ENCODE measurements around the gene KCNF1.

KCNF1 gene, protein sequence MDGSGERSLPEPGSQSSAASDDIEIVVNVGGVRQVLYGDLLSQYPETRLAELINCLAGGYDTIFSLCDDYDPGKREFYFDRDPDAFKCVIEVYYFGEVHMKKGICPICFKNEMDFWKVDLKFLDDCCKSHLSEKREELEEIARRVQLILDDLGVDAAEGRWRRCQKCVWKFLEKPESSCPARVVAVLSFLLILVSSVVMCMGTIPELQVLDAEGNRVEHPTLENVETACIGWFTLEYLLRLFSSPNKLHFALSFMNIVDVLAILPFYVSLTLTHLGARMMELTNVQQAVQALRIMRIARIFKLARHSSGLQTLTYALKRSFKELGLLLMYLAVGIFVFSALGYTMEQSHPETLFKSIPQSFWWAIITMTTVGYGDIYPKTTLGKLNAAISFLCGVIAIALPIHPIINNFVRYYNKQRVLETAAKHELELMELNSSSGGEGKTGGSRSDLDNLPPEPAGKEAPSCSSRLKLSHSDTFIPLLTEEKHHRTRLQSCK

DNA sequence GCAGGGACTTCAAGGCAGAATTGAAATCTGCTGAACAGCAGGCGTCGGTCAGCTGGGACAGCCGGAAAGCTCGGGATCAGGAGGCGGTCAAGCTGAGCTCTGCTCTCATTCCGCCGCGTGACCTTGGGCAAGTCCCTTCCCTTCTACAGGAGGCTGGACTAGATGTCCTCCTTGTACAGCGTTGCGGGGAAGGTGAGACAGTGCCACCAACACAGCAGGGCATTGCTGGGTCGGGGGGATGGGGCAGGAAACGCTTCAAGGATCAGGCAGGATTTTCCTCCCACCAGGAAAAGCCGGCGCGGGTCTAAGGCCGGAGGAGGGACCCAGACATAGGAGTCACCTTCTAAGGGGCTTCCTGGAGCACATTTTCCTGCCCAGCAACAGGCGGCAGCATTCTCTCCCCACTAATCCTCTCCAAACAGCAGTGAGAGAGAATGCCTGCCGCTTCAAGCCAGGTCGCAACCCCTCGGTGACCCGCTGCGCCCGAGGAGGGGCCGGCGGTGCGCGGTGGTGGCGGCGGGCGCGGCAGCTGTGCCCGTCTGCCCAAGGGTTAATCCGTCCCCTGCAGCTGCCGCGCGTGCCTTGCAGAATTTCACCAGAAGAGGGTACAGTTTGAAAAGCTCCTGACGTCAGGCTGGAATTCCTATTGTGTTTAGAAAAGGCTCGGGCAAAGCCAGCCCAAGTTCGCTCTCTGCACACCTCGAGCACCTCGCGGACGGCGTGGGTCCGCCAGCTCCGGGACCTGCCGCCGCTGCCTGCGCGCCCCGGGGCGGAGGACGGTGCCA is at the start of gene KCNF1:
KCNF1 (plus strand) TSS at position 644 of the 785 bp plus-strand sequence. CDS start 493 bp downstream, outside the sequence.
- DNase-seq = no peak

DNA sequence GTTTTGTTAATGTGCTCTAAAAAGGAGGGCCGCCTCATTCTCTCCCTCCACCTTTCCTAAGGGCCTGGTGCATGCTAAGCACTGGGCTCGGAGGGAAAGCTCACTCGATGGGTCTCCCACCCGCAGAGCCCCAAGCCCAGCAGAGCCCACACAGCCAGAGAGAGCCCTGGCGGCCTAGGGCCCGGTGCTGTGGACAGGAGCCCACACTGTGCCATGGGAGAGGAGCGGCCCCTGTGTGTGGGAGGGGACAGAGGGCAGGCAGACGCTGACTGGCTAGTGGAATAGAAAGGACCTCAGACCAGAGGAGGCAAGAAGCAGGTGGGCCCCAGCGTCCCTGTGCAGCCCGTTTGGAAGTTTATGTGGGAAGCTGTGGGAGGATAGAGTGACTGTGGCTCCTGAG is 49.4 kb upstream of the KCNF1 start:
- DNase-seq = no peak

DNA sequence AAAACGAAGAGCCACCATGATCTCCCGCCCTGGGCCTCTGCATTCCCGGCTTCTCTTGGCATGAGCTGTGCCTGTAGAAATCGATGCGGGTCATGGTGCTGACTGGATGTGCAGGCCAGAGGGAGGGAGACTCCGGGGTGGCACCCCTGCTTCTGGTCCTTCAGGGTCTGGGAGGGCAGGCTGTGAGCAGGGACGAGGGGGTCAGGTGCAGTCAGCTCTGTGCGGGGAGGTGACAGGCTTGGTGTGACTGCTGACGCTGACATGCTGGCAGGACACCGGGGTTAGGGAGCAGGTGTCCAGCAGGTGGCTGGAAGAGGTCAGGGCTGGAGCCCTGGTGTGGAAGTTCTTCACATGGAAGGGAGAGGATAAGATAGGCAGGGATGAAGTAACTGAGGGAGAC is 48.7 kb upstream of the KCNF1 start:
- DNase-seq = no peak

DNA sequence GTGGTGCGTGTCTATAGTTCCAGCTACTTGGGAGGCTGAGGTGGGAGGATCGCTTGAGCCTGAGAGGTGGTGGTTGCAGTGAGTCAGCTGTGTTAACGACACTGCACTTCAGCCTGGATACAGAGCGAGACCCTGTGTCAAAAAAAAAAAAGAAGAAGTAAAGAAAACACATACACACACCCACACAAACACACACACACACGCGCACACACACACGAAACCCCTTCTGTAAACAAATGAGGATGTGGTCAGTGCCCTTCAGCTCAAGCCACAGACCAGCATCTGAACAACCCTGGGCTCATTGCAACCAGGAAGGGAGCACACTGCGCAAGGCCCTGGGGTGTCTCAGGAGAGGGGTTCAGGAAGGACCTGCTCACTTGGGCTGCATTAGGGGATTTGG is 47.9 kb upstream of the KCNF1 start:
- no peak for DNase-seq

DNA sequence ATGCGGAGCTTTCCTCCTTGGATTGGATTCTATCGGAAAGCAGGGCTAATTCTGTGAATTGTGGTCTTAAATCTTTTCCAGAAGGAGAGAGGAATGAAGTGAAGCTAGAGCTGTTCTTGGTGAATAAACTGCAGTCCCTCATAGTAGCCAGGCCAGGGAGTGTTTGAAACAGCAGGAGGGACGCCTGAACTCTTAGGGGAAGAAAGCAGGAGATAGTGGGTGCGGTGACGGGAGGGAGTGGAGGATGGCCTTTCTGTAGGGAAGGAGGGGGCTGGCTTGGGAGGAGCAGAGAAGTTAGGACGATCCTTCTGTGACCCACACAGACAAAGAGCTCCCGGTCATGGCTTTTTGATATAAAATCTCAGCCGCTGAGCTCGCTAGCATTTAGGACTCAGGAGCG is 47.5 kb upstream of the KCNF1 start:
- DNase-seq = no peak

DNA sequence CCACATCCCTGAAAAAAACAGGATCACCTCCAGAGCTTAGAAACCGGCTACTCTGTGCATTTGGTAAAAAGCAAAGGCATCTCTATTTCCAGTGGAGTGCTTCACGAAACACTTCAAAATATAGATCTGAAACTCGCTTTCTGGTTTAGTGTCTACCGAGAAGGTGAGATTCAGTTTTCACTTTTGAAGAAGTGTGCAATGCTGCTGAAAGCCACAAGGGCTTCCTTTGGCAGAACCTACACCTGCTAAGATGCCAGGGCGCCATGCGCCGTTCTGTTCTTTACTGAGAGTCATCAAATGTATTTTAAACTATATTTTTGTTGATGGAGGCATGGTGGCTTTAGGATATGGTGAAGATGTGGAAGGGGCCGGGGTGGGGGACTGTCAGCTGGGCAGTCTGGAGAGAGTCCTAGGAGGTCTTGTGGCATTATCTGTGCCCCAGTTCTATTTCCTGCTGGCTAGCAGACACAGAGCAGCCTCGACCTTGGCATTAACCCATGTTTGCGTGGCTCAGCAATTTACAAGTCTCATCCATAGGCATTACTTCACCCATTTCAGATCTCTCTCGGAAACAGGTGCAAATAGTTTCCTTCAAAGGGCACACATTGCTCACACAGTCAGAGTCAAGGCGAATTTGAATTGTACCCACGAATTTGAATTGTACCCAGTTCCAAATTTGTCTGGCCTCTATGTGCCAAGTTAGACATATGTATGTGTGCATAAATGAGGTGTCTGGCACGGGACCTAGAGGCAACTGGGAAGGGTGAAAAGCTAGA is 46.7 kb upstream of the KCNF1 start:
- peak; percentile 16 for DNase-seq

DNA sequence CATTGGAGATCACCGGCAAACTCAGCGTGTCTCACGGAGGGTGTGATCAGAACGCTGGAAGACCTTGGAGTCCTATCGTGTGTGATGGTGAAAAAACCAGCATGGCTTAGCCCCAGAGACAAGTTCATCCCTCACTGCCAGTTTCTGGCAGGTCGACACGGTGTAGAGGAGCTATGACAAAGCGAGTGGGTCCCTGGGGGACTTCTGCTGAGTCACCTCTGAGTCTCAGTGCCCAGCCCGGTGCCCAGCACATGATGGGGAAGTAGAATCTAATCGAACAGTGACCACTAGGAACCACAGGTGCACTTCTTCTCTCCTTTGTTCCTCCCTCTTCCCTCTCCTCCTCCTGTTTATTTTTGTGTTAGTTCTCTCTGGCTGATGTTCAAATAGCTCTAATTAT is 45.9 kb upstream of the KCNF1 start:
- DNase-seq = no peak

DNA sequence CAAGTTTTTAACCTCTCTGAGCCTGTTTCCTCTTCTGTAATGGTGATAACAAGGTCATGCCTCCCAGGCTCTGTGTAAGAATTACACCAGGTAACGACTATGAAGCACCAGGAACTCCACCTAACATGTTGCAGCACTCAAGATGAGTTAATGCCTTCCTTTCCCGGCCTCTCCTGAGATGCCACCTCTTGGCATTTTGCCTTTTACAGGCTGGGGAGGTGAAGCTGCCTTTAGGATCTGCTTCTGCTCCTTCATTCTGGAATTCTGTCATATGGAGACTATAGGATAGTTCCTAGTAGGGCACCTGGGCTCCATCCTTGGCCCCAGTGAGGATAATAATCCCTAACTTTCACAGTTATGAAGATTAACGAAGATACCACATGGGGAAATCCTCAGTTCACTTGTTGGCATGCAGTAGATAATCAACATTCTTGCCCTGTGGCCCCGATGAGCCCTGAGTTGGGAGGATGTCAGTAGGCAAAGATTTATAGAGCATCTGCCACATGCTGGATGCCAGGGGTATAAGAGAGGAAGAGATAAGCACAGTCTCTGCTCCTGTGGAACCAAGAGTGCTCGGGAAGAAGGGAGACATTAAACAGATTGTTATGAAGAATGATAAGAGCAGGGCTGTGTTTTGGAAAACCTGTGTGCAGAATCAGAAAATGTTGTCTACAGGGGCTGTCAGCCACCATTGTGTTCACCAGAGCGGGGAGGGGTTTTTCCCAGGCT is 43.9 kb upstream of the KCNF1 start:
- DNase-seq = no peak

DNA sequence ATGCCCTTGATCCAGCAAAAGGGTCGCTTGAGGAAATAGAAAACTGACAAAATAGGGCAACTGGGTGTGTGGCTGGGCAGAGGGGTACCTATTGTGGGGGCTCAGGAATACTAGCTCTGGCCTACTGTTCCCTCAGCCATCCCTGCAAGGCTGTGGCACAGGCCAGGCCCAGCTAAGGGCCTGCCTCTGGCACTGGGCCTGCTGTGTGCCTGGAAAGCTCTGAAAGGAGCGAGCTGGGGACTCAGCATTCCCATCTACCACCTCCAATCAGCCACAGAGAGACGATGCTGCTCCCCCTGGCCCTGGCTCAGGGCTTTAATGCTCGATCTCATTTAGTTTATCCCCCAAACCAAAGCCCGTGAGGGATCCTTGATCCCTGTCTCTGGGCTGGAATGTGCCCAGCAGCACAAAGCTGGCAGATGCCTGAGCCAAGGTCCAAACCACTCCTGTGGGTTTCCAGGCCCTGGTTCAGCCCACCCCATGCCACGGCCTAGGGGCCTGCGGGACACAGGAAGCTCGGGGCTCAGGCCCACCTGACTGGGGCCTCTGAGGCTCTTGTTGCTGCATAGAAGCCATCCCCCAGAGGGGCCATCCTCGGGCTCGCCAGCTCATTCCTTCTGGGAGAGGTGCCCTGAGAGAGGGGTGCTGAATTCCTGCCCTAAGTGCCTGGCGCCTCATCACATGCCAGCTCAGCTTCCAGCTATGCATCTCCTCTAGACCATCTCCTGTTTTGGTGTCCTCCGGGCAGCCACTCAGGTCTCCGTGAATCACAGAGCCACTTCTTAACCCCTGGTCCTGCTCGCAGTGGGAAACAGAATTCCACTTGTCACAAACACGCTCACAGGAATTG is 43.0 kb upstream of the KCNF1 start:
- no peak for DNase-seq

DNA sequence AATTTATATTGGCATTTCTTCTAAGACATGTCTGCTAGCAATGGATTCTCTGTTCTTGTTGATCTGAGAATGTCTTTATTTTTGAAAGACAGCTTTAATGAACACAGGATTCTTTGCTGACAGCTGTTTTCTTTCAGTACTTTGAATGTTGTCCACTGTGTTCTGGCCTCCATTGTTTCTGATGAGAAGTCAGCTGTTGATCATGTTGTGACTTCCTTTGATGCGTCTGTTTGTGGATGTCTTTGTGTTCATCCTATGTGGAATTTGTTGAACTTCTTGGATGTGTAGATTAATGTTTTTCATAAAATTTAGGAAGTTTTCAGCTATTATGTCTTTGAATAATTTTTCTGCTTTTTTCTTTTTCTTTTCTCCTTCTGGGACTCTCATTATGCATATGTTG is 39.8 kb upstream of the KCNF1 start:
- DNase-seq = no peak

DNA sequence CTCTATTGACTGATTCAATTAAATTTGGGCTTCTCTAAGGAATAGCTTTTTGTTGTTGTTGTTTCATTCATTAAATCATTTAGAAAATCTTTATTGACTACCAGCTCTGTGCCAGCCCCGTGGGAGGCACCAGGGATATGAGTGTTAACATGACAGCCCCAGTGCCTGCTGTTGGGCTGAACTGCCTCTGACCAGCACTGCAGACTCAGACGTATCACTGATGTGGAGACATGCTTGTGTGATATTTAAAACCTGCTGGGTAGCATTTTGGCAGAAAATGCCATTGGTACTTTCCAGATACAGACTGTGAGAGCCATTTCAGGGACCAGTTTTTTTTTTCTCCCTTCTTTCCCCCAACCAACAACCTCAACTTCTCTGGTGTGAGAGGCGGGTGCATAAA is 38.6 kb upstream of the KCNF1 start:
- no peak for DNase-seq

DNA sequence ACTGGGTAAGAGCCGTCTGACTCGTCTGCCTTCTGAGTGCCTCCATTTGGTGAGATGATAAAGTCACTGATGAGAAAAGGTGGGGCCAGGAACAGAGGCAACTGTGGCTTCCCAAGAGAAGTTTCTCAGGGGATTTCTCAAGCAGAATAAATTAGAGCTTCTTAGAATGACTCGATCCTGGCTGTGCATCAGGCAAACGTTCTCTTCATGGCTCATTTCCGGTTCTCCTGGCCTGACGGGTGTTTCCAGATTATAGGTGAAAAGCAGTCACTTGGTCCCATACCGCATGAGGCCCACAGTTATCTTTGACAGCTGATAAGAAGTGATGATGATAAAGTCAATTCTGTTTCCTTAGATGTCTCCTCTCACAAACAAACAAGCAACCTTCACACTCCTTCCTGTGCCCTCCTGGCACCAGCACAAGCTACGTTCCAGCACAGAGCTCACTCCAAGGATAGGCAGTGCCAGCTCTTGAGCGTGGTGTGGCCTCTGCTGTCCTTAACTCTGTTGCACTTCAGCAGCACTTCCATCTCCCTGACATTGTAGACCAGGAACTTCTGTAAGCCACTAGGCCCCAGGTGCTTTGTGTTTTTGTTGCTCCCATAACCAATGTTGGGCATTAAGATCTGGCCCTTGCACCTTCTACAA is 37.8 kb upstream of the KCNF1 start:
- peak; percentile 17 for DNase-seq

DNA sequence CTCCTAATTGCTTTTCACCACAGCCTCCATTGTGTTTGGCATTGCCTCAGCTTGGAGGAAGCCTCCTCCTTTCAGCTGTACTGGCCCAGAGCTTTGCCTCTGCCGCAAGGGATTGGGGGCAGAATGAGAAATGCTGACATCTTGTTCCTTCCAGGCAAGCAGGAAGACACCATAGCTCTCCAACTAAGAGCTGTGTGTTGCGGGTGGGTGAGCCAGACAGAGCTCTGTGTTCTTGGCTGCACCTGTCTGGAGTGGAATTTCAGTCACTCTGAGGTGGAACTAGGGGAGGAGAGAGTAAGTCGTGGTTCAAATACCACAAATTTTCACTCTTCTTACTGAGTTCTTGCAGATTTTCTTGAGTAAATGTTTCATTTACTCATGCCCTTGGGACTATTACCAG is 36.6 kb upstream of the KCNF1 start:
- no peak for DNase-seq

DNA sequence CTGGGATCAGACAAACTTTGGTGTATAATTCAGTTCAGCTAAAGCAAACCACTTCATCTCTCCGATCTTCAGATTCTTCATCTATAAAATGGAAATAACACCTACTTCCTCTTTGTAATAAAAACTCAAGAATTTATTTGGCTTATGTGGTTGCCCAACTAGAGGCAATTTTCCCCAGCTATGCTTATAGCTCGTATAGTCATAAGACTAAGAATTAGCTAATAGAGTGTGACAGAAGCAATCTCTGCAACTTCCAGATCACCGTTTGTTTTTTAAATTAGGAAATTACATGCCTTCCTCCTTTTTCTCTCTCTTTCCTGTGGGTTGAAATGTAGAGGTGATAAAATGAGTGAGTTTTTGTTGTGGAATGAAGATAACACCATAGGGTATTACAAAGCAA is 35.3 kb upstream of the KCNF1 start:
- no peak for DNase-seq

DNA sequence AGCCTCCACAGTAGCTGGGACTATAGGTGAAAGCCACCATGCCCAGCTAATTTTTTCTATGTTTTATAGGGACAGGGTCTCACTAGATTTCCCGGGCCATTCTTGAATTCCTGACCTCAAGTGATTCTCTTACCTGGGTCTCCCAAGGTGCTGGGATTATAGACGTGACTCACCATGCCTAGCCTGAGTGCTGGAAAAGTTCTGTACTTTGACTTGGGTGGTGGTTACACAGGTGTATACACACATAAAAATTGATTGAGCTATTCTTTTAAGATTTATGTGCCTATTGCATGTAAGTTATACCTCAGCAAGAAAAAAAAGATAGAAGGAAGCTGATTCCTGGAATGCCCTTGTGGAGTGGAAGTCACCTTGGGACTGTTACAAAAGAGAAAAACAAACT is 34.8 kb upstream of the KCNF1 start:
- DNase-seq = no peak

DNA sequence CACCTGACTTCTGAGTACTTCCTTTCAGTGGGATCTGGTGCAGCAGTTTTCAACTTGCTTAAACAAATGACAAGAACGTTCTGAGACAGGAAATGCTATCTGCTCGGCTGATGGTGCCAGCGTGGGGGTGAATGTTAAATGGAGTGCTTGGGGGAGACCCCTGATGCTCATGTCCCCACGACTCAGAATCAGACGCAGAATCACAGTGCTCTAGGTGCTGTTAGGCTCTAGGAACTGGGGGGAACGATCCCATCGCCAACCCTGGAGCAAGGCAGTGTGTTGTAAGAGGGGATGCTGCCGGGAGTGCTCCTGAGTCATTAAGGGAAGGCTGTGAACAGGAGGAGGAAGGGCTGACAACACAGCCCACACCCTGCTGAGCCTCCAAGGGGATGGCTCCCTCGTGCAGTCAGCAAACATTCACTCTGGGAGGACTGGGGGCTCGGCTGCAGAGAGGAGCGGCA is 34.1 kb upstream of the KCNF1 start:
- no peak for DNase-seq

DNA sequence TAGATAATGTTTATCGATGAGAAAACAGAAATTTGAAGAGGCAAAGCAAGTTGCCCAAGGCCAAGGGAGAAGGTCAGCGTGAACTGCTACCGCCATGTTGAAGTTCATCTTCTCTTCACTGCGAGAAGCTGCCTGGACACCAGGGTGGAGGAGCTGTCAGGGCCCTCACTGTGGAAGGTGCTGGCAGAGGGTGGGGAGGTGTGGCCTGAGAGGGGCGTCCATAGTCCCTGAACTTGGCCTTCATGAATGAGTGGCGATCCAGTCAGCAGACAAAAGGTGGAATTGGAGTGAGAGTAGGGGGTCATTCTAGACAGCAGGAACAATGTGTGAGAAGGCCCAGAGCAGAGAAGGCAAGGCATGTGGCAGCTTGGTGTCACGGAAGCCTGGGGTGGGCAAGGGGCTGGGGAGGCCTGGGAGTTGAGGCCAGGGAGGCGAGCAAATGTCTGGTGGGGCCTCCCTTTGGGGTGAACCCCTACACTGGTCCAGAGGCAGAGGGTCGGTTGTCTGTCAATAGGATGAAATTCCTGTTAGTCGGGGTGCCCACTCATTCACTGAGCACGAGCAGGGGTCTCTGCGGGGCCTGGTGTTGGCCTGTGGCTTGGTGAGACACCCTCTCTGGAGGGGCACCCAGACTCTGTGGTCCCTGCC is 33.3 kb upstream of the KCNF1 start:
- no peak for DNase-seq

DNA sequence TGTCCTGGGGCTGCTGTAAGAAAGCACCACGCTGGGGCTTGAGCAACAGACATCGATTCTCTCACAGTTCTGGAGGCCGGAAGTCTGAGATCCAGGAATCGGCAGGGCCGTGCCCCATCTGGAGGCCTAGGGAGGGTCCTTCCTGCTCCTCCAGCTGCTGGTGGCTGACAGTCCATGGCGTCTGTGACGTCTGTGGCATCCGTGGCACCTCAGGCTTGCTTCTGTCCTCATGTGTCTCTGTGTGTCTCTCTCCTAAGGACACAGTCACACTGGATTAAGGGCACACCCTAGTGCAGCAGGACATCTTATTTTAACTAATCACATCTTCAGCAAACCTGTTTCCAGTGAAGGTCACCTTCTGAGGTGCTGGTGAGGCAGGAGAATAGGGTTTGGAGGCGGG is 32.6 kb upstream of the KCNF1 start:
- no peak for DNase-seq

DNA sequence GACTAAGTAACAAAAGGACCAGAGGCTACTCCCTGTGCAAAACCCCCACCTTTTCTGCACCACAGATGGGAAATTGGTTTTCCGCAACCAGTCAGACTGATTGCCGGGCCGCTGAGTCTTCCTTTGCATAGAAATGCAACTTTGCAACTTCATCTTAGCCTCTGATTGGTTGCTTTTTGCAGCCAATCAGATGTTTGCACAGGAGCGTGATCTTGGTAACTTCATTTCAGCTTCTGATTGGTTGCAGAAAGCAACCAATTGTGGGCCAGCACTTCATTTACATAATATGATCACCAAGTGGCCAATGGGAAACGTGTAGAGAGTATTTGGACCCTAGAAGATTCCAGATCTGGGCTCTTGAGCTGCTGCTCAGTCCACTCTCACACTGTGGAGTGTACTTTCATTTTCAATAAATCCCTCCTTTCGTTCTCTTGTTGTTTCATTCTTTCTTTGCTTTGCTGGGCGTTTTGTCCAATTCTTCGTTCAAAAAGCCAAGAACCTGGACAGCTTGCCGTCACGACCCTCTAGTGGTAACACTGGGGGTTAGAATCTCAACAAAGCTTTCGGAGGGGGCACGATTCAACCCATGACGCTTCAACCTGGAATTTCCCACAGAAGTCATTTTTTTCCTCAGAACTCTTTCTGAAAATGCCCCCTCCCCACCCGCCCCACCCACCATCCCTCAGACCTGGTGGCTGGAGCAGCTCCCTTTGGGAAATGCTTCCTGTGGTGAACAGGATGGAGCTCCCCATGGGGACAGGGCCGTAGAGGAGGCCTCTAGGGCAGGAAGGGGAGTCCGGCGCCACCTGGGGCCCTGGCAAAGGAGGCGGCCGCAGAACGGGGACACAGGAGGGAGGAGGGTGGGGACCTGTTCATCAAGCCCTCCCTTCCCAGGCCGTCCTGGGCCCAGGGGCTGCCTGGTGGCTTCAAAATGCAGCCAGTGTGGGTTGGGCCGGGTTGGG is 31.8 kb upstream of the KCNF1 start:
- no peak for DNase-seq
